Measurements from ENCODE around the gene ADIPOQ.
"Not testable (repeated sequence)": the region's sequence is repeated elsewhere in the genome, so short reads cannot be mapped to it uniquely, and the experiment has no call there.

The ADIPOQ gene

DNA sequence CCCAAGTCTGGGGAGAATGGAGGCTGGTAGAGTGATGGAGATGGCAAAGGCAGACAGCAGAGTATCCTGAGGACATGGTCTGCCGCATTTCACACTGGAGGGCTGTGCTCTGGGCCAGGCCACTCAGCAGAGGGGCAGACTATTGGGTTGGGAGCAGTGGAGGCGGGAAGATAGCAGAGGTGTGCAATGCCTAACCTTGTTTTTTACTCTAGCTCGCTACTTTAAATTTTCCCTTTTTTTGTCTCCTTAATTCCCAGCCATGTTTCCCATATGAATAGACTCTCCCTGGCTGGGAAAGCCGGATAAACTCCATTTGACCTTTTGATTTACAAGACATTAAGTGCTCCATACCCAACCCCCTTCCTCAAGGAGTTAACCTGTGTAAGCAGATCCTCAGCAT is 54.4 kb downstream of the ADIPOQ start:
- H3K36me3 Mint-ChIP-seq: no peaks in the 10 kb centered on the region
- no peak overlapping the region for H3K27ac Mint-ChIP-seq
- H3K4me3 Mint-ChIP-seq: no peak overlapping the region
- no peak for ATAC-seq
- no peaks in the 10 kb centered on the region for H3K27me3 Mint-ChIP-seq
- H3K9me3 Mint-ChIP-seq: no peaks in the 10 kb centered on the region
- H3K4me1 Mint-ChIP-seq: peaks cover 25% of the 10 kb centered on the region

DNA sequence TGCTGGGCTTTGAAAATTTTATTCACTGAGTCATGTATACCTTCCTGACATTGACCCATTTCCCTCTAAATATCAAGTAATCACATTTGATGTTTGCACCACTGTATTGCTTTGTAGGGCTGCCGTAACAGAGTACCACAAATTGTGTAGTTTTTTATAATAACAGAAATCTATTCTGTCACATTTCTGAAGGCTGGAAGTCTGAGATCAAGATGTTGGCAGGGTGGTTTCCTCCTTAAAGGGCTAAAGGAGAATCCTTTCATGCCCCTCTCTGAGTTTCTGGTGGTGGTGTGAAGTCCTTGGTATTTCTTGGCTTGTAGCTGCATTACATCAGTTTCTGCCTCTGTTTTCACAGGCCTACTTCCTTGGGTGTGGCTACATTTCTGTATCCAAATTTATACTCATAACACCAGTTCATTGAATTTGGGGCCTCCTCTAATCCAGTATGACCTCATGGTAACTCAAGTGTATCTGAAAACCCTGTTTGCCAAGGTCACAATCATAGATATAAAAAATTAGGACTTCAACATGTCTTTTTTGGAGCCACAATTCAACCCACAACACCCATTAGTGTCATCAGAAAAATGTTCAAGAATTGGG is 58.7 kb downstream of the ADIPOQ start:
- Mint-ChIP-seq H3K4me3 (no peak overlapping the region), H3K9me3 (peaks cover 19% of the 10 kb centered on the region), H3K4me1 (peaks cover 34% of the 10 kb centered on the region), H3K27me3 (no peaks in the 10 kb centered on the region), H3K27ac (no peak overlapping the region), H3K36me3 (peaks cover 16% of the 10 kb centered on the region)
- ATAC-seq: no peak

DNA sequence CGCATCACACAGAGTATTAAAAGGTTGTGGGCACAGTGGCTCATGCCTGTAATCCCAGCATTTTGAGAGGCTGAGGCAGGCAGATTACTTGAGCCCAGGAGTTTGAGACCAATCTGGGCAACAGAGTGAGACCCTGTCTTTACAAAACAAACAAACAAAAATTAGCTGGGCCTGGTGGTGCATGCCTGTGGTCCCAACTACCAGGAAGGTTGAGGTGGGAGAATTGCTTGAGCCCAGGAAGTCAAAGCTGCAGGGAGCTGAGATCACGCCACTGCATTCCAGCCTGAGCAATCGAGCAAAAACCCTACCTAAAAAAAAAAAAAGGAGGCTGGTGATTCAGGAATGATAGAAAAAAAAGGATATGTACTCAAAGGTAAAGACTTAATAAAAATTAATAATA is 59.6 kb downstream of the ADIPOQ start:
- Mint-ChIP-seq H3K27me3 (no peaks in the 10 kb centered on the region), H3K9me3 (peaks cover 26% of the 10 kb centered on the region), H3K4me1 (peaks cover 34% of the 10 kb centered on the region), H3K4me3 (no peak overlapping the region), H3K27ac (no peak overlapping the region), H3K36me3 (peaks cover 25% of the 10 kb centered on the region)
- ATAC-seq: no peak

DNA sequence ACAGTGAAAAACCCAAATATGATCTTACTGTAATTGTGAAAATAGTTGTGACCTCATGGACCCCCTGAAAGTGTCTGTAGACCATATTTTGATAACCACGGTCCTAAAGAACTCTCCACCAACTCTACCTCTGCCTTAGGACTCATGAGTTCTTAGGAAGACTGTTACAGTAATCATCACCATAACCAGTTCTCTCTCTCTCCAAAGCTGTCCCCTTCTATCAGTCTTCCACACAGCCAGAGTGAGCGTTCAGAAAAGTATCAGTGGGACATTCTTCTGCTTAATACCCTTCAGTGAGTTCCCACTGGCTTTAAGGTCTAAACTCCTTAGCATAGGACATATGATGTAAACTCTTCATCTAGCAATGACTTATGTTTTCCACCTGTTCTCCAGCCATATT is 60.2 kb downstream of the ADIPOQ start:
- Mint-ChIP-seq H3K27ac (no peak overlapping the region), H3K9me3 (peaks cover 30% of the 10 kb centered on the region), H3K4me1 (peaks cover 34% of the 10 kb centered on the region)

DNA sequence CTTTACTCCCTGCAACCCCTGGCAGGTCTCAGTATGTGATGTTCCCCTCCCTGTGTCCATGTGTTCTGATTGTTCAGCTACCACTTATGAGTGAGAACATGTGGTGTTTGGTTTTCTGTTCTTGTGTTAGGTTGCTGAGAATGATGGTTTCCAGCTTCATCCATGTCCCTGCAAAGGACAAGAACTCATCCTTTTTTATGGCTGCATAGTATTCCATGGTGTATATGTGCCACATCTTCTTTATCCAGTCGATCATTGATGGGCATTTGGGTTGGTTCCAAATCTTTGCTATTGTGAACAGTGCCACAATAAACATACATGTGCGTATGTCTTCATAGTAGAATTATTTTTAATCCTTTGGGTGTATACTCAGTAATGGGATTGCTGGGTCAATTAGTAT is 61.2 kb downstream of the ADIPOQ start:
- H3K9me3 Mint-ChIP-seq: peaks cover 30% of the 10 kb centered on the region
- not testable (repeated sequence) for H3K4me3 Mint-ChIP-seq, ATAC-seq, H3K27ac Mint-ChIP-seq, H3K27me3 Mint-ChIP-seq
- H3K36me3 Mint-ChIP-seq: peaks cover 36% of the 10 kb centered on the region
- H3K4me1 Mint-ChIP-seq: peaks cover 39% of the 10 kb centered on the region

More for the DNA sequence above, 60.2 kb downstream of the ADIPOQ start:
- ATAC-seq: no peak
- peaks cover 28% of the 10 kb centered on the region for H3K36me3 Mint-ChIP-seq
- no peak overlapping the region for H3K4me3 Mint-ChIP-seq
- H3K27me3 Mint-ChIP-seq: no peaks in the 10 kb centered on the region

DNA sequence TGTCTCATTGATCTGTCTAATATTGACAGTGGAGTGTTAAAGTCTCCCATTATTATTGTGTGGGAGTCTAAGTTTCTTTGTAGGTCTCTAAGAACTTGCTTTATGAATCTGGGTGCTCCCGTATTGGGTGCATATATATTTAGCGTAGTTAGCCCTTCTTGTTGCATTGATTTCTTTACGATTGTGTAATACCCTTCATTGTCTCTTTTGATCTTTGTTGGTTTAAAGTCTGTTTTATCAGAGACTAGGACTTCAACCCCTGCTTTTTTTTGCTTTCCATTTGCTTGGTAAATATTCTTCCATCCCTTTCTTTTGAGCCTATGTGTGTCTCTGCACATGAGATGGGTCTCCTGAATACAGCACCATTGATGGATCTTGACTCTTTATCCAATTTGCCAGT is 64.6 kb downstream of the ADIPOQ start:
- not testable (repeated sequence) for ATAC-seq, H3K27me3 Mint-ChIP-seq, H3K27ac Mint-ChIP-seq, H3K4me3 Mint-ChIP-seq
- Mint-ChIP-seq H3K36me3 (peaks cover 36% of the 10 kb centered on the region), H3K4me1 (peaks cover 27% of the 10 kb centered on the region), H3K9me3 (peaks cover 30% of the 10 kb centered on the region)

All from stimulated activated memory B cell treated with anti-CD40 and anti-IgM and Interleukin-4, amounts not matched to agents 10 μg/mL and 1 μg/mL and 100 μg/mL, for 72 hours (primary cell).